K562 (cell line): Measurements from ENCODE around the gene NEMP1. TPM values are rescaled to one million over a fixed set of nuclear protein-coding genes. Genes with fewer than 3 reads are reported as not detected.

ENCODE experiments used
- ATAC-seq: fragments of 200-7000 bp; cut with Tn5 transposase; 3 replicates; pipeline ENCODE4 v1.9.1; 2020; ENCODE audit warnings: moderate library complexity
- BruUV-seq: library from RNA; stranded (reverse); fragments of 400-500 nt; replicated peaks from 2 replicates; lab custom pipeline; 2021; lab: Mats Ljungman, UMichigan
- CTCF ChIA-PET: fragments of 300-600 bp; formaldehyde crosslinking; extraction: SDS; loops from one replicate; lab custom pipeline; 2021; ENCODE audit warnings: low intra/inter-chr PET ratio; lab: Yijun Ruan, JAX
- POLR2A ChIA-PET: fragments of 300-600, 350-650 bp; sonication (Branson Sonifier 250); formaldehyde crosslinking; extraction: SDS; loops from one replicate; lab custom pipeline; 2021; ENCODE audit warnings: antibody characterized with exemption, inconsistent platforms; lab: Yijun Ruan, JAX
- DNase-seq, 4 experiments: peaks; one replicate each; pipeline versions ENCODE4 v3.0.0 to v3.0.0-alpha.2; 2011 to 2018; ENCODE audit warnings: low spot score in 3 of 4, mixed read lengths in 3 of 4; ENCODE audit errors: extremely low read depth in 1 of 4
- FAIRE-seq: peaks from 2 replicates; lab custom pipeline; 2011; peaks lifted over from hg19 to GRCh38; lab: Jason Lieb, UNC
- H2AFZ ChIP-seq: 2 replicates; pipeline ENCODE4 v1.6.0; 2011; ENCODE audit warnings: low read depth, low read length, control low read depth, inconsistent platforms
- H3K27ac ChIP-seq: fragments of 200-600 bp; 3 replicates; pipeline ENCODE4 v1.8.0; 2011; ENCODE audit warnings: low read depth, mild to moderate bottlenecking, control low read depth, inconsistent platforms, low read length, moderate library complexity, mixed read lengths; ENCODE audit errors: extremely low read depth
- H3K27me3 ChIP-seq, 2 experiments: fragments of 300-600 bp in 1 of 2; 2 replicates in 1 of 2; 3 replicates in 1 of 2; pipeline versions ENCODE4 v1.6.0 to v1.8.0; 2011; ENCODE audit warnings: inconsistent platforms in 2 of 2, low read length in 2 of 2, mild to moderate bottlenecking in 1 of 2, mixed read lengths in 1 of 2, moderate library complexity in 1 of 2; ENCODE audit not compliant: control insufficient read depth in 2 of 2, insufficient read depth in 2 of 2
- H3K36me3 ChIP-seq: fragments of 300-600 bp; 3 replicates; pipeline ENCODE4 v1.8.0; 2011; ENCODE audit warnings: mild to moderate bottlenecking, low read length, inconsistent platforms; ENCODE audit not compliant: control insufficient read depth, insufficient read depth
- H3K4me1 ChIP-seq, 2 experiments: fragments of 200-600 bp in 1 of 2; replicated peaks in 1 of 2; 2 replicates in 1 of 2; 3 replicates in 1 of 2; pipeline versions ENCODE4 v1.5.1 to v1.8.0; 2011; ENCODE audit warnings: inconsistent platforms in 2 of 2, low read length in 2 of 2, mild to moderate bottlenecking in 1 of 2, mixed read lengths in 1 of 2, moderate library complexity in 1 of 2; ENCODE audit not compliant: control insufficient read depth in 2 of 2, insufficient read depth in 2 of 2
- H3K4me2 ChIP-seq: 2 replicates; pipeline ENCODE4 v1.6.1; 2011; ENCODE audit warnings: low read length, control low read depth, inconsistent platforms, mixed read lengths; ENCODE audit not compliant: insufficient read depth
- H3K4me3 ChIP-seq: fragments of 200-600 bp; sonication (generic), shearing (Covaris generic); 2 replicates; pipeline ENCODE4 v1.5.1; 2016; ENCODE audit warnings: control low read depth, inconsistent platforms
- H3K79me2 ChIP-seq: fragments of 200-600 bp; 3 replicates; pipeline ENCODE4 v1.8.0; 2011; ENCODE audit warnings: low read length, inconsistent platforms; ENCODE audit not compliant: control insufficient read depth, insufficient read depth
- H3K9ac ChIP-seq, 2 experiments: 2 replicates each; pipeline versions ENCODE4 v1.6.0 to v1.6.1; 2011; ENCODE audit warnings: low read depth in 2 of 2, low read length in 2 of 2, control low read depth in 1 of 2, inconsistent platforms in 1 of 2, mild to moderate bottlenecking in 1 of 2, mixed read lengths in 1 of 2; ENCODE audit not compliant: insufficient read depth in 1 of 2
- H3K9me1 ChIP-seq: one replicate; pipeline ENCODE4 v1.6.0; 2011; ENCODE audit warnings: inconsistent platforms, mild to moderate bottlenecking, low read length, moderate library complexity; ENCODE audit not compliant: control insufficient read depth, insufficient read depth
- H3K9me3 ChIP-seq: replicated peaks from 2 replicates; pipeline ENCODE4 v1.5.1; 2011; ENCODE audit warnings: low read depth, low read length, inconsistent platforms; ENCODE audit not compliant: control insufficient read depth, insufficient read depth
- H4K20me1 ChIP-seq: replicated peaks from 2 replicates; pipeline ENCODE4 v1.6.1; 2011; ENCODE audit warnings: low read length, inconsistent platforms, mixed read lengths; ENCODE audit not compliant: control insufficient read depth, insufficient read depth
- RFX1 ChIP-seq: fragments of 450-650 bp; IDR thresholded peaks from 2 replicates; pipeline ENCODE4 v1.6.1; 2016; ENCODE audit warnings: mild to moderate bottlenecking, moderate library complexity
- ZBTB40 ChIP-seq, 2 experiments: fragments of 450-650 bp in 1 of 2; sonication (generic) in 1 of 2; formaldehyde crosslinking in 1 of 2; IDR thresholded peaks; 2 replicates each; pipeline versions ENCODE4 v1.7.1 to v1.9.0; 2016 to 2022; ENCODE audit warnings: inconsistent platforms in 1 of 2, mild to moderate bottlenecking in 1 of 2, missing genetic modification reagents in 1 of 2
- WGBS: fragments of 100-300 bp; shearing (Covaris generic); methylation state at CpG from one replicate; pipeline ENCODE4 v1.1.6; 2016; ENCODE audit warnings: low coverage, mixed read lengths; ENCODE audit not compliant: insufficient coverage; ENCODE audit errors: missing lambda C conversion rate; 5-methylcytosine and 5-hydroxymethylcytosine counted together
- in situ Hi-C: fragments of 300-500 bp; cut with MboI; formaldehyde crosslinking; loops from 4 replicates; pipeline ENCODE4 v1.15.0; 2018; ENCODE audit warnings: inconsistent platforms, mixed read lengths
- intact Hi-C: fragments of 100-400 bp; cut with micrococcal nuclease; formaldehyde crosslinking; loops from 2 replicates; pipeline ENCODE4 v1.14.2; 2022
- polyA plus RNA-seq, 8 experiments: library from polyadenylated mRNA; depleted of rRNA in 4 of 8; stranded (reverse) in 5 of 8; unstranded in 3 of 8; fragments of >200 nt; fragmentation: Nextera tagmentation in 2 of 8; fragmentation: Illumina TruSeq in 1 of 8; extraction: Ambion mirVana in 2 of 8; extraction: Trizol in 1 of 8; gene quantifications; 2 replicates each; pipeline versions ENCODE4 v1.2.1 to v1.2.3, GENCODE V29; 2011 to 2014; ENCODE audit warnings: inconsistent platforms in 1 of 8, missing spikeins in 1 of 8
- total RNA-seq, 7 experiments: library from RNA; depleted of rRNA in 6 of 7; stranded (reverse); fragments of >200 nt in 6 of 7; fragmentation: Illumina TruSeq in 2 of 7; extraction: Trizol in 2 of 7; gene quantifications; 2 replicates each; pipeline versions ENCODE4 v1.2.1 to v1.2.3, GENCODE V29; 2011 to 2021; ENCODE audit warnings: low replicate concordance in 1 of 7

NEMP1 gene
- total and polyA plus RNA-seq, 9 of the 15 experiments (the other 6 are each of a cell fraction or from before 2014, with no cell fraction given) = 9.5 to 82.2 (median 41.2) TPM

DNA sequence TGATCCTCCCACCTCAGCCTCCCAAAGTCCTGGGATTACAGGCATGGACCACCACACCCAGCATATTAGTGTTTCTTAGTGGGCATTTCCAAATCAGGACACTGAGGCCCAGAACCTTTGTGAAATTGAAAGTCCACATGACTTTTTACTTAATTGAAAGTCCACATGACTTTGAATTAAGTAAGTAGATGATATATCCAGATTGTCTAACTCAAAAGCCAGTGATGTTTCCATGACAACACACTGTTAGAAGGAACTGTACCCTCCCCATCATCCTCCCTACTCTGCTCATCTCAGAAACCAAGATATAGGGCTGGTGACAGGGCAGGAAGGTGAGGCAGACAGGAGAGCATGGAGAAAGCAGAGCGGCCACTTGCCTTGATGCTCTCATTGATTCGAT lies 35.9 kb downstream of the NEMP1 start:
- ChIA-PET POLR2A (interaction anchor here (0.6 kb wide), 1 partner anchor 69 kb away, joined by 4 read pairs; no protein-coding TSS in a partner anchor), CTCF (no interaction called here)
- no TSS peak for BruUV-seq
- TF ChIP-seq ZBTB40 (IDR thresholded peaks at IDR 0.05) (no peak), ZBTB40 (CRISPR knock-in tag; IDR thresholded peaks at IDR 0.05) (no peak), RFX1 (peak; percentile 71)
- H3K9ac ChIP-seq = no peak overlapping the region
- intact Hi-C loops (no loop called here), in situ Hi-C loops (no loop called here)
- DNase-seq (no peak), FAIRE-seq (no peak), ATAC-seq (no peak)
- peaks cover 7% of the 10 kb centered on the region for H3K9me1 ChIP-seq
- no peaks in the 10 kb centered on the region for H3K36me3 ChIP-seq
- no peaks in the 10 kb centered on the region for H3K9me3 ChIP-seq
- H4K20me1 ChIP-seq = peaks cover 5% of the 10 kb centered on the region; the same call in 1 of the 2 replicates
- no peaks in the 10 kb centered on the region for H3K79me2 ChIP-seq
- H3K27me3 ChIP-seq = peaks cover 13 to 15% of the 10 kb centered on the region in 2 experiments; a peak in 4 of 5 replicates
- no peak overlapping the region for H3K4me3 ChIP-seq
- no peak overlapping the region for H2AFZ ChIP-seq
- peaks cover 15% of the 10 kb centered on the region in 2 experiments for H3K4me1 ChIP-seq
- H3K27ac ChIP-seq = no peak overlapping the region
- 0% methylated on average over 2 of the region's 2 CpGs for WGBS
- H3K4me2 ChIP-seq = no peak overlapping the region
